SK-N-SH treated with all-trans-retinoic acid at 6 μM for 48 hours (cell line): ENCODE results near the gene ABCB10.
A peak's percentile ranks its signal among the peaks of the same experiment; 100 is the strongest.

Experiments
- ATAC-seq: fragments of 200-7000 bp; cut with Tn5 transposase; 3 replicates; pipeline ENCODE4 v1.9.1; 2020; ENCODE audit warnings: mild to moderate bottlenecking, moderate library complexity
- ARNTL ChIP-seq: fragments of 450-650 bp; formaldehyde crosslinking; IDR thresholded peaks from 2 replicates; pipeline ENCODE4 v1.5.0; 2020; ENCODE audit warnings: low read depth, mild to moderate bottlenecking, moderate library complexity, borderline replicate concordance
- BACH2 ChIP-seq: fragments of 250-450 bp; sonication (Bioruptor Pico); IDR thresholded peaks from 2 replicates; pipeline ENCODE4 v1.9.0; 2021; ENCODE audit warnings: mild to moderate bottlenecking, borderline replicate concordance
- CREB5 ChIP-seq: fragments of 250-450 bp; sonication (Bioruptor Pico); IDR thresholded peaks from 2 replicates; pipeline ENCODE4 v1.5.1; 2020; ENCODE audit warnings: low read depth, mild to moderate bottlenecking, moderate library complexity
- CSDC2 ChIP-seq: fragments of 250-450 bp; sonication (Bioruptor Pico); IDR thresholded peaks from 2 replicates; pipeline ENCODE4 v1.5.0; 2020; ENCODE audit warnings: mild to moderate bottlenecking, moderate library complexity
- CSRNP3 ChIP-seq: fragments of 250-450 bp; sonication (Bioruptor Pico); IDR thresholded peaks from 2 replicates; pipeline ENCODE4 v1.5.1; 2021; ENCODE audit warnings: mild to moderate bottlenecking, moderate library complexity
- GLIS3 ChIP-seq: fragments of 250-450 bp; sonication (Bioruptor Pico); IDR thresholded peaks from 2 replicates; pipeline ENCODE4 v1.5.0; 2020; ENCODE audit warnings: mild to moderate bottlenecking, moderate library complexity
- OSR1 ChIP-seq: fragments of 250-450 bp; sonication (Bioruptor Pico); IDR thresholded peaks from 2 replicates; pipeline ENCODE4 v1.8.0; 2022; ENCODE audit warnings: moderate library complexity, mild to moderate bottlenecking, inconsistent platforms
- PATZ1 ChIP-seq: fragments of 250-450 bp; sonication (Bioruptor Pico); IDR thresholded peaks from 2 replicates; pipeline ENCODE4 v1.8.0; 2020; ENCODE audit warnings: mild to moderate bottlenecking, moderate library complexity, borderline replicate concordance
- POU6F1 ChIP-seq: fragments of 250-450 bp; sonication (Bioruptor Pico); IDR thresholded peaks from 2 replicates; pipeline ENCODE4 v1.8.0; 2021; ENCODE audit warnings: low read depth, mild to moderate bottlenecking, moderate library complexity, borderline replicate concordance
- PPARA ChIP-seq: fragments of 250-450 bp; sonication (Bioruptor Pico); IDR thresholded peaks from 2 replicates; pipeline ENCODE4 v1.5.0; 2020; ENCODE audit warnings: mild to moderate bottlenecking, borderline replicate concordance
- SNAI2 ChIP-seq: fragments of 250-450 bp; sonication (Bioruptor Pico); IDR thresholded peaks from 2 replicates; pipeline ENCODE4 v1.5.0; 2020; ENCODE audit warnings: mild to moderate bottlenecking, moderate library complexity
- TCF4 ChIP-seq: fragments of 250-450 bp; sonication (Bioruptor Pico); IDR thresholded peaks from 2 replicates; pipeline ENCODE4 v1.8.0; 2021; ENCODE audit warnings: mild to moderate bottlenecking, moderate library complexity, borderline replicate concordance
- TOX ChIP-seq: fragments of 250-450 bp; sonication (Bioruptor Pico); IDR thresholded peaks from 2 replicates; pipeline ENCODE4 v1.8.0; 2021; ENCODE audit warnings: mild to moderate bottlenecking, moderate library complexity, borderline replicate concordance
- TSHZ2 ChIP-seq: fragments of 250-450 bp; sonication (Bioruptor Pico); IDR thresholded peaks from 2 replicates; pipeline ENCODE4 v1.5.0; 2020; ENCODE audit warnings: mild to moderate bottlenecking, moderate library complexity
- ZC3H10 ChIP-seq: fragments of 250-450 bp; sonication (Bioruptor Pico); IDR thresholded peaks from 2 replicates; pipeline ENCODE4 v1.5.1; 2021; ENCODE audit warnings: mild to moderate bottlenecking, moderate library complexity
- ZFP3 ChIP-seq: fragments of 250-450 bp; sonication (Bioruptor Pico); IDR thresholded peaks from 2 replicates; pipeline ENCODE4 v1.5.0; 2020; ENCODE audit warnings: mild to moderate bottlenecking, moderate library complexity
- ZFP30 ChIP-seq: fragments of 450-650 bp; formaldehyde crosslinking; IDR thresholded peaks from 2 replicates; pipeline ENCODE4 v1.5.0; 2022; ENCODE audit warnings: mild to moderate bottlenecking, moderate library complexity
- ZNF70 ChIP-seq: fragments of 450-650 bp; formaldehyde crosslinking; IDR thresholded peaks from 2 replicates; pipeline ENCODE4 v1.5.0; 2020; ENCODE audit warnings: mild to moderate bottlenecking, moderate library complexity
- ZNF8 ChIP-seq: fragments of 450-650 bp; formaldehyde crosslinking; IDR thresholded peaks from 2 replicates; pipeline ENCODE4 v1.5.0; 2020; ENCODE audit warnings: mild to moderate bottlenecking, moderate library complexity

The ABCB10 gene

GRCh38 chr1:229485318-229485717 lies 73.2 kb downstream of the ABCB10 start:
- TF ChIP-seq PATZ1: no peak
- no peak for TF ChIP-seq ZNF70 (CRISPR knock-in tag)
- no peak for TF ChIP-seq CSRNP3 (CRISPR knock-in tag)
- ATAC-seq: no peak

GRCh38 chr1:229482511-229482910 lies 76.0 kb downstream of the ABCB10 start:
- TF ChIP-seq TCF4 (no peak), ZNF8 (CRISPR knock-in tag) (no peak), CSDC2 (CRISPR knock-in tag) (no peak), CSRNP3 (CRISPR knock-in tag) (no peak), SNAI2 (no peak), TOX (CRISPR knock-in tag) (no peak), PPARA (CRISPR knock-in tag) (no peak), POU6F1 (CRISPR knock-in tag) (no peak), ZC3H10 (CRISPR knock-in tag) (no peak), PATZ1 (no peak), OSR1 (CRISPR knock-in tag) (no peak), CREB5 (CRISPR knock-in tag) (no peak), ZFP3 (no peak), ARNTL (no peak)
- ATAC-seq: peak; percentile 10; the same call in 2 of the 3 replicates

GRCh38 chr1:229480495-229480894 lies 78.0 kb downstream of the ABCB10 start:
- TF ChIP-seq ZC3H10 (CRISPR knock-in tag) (no peak), TOX (CRISPR knock-in tag) (no peak), TCF4 (no peak)
- TF ChIP-seq, all 23 proteins: peak for 0
- no peak for ATAC-seq

GRCh38 chr1:229479660-229480399 lies 78.7 kb downstream of the ABCB10 start:
- ATAC-seq: no peak
- TF ChIP-seq TCF4 (no peak), GLIS3 (CRISPR knock-in tag) (no peak), TSHZ2 (CRISPR knock-in tag) (no peak), ZNF70 (CRISPR knock-in tag) (no peak), PPARA (CRISPR knock-in tag) (no peak), BACH2 (no peak), ZC3H10 (CRISPR knock-in tag) (no peak), CSDC2 (CRISPR knock-in tag) (no peak), ZFP30 (CRISPR knock-in tag) (no peak), POU6F1 (CRISPR knock-in tag) (no peak)
